HL-60 (cell line): Measurements from ENCODE around the gene LZTR1.

Source experiments
- GABPA ChIP-seq: IDR thresholded peaks from 2 replicates; pipeline ENCODE4 v1.6.1; 2012; ENCODE audit warnings: low read depth
- TF ChIP-seq, protein P1 (sequence below): IDR thresholded peaks from one replicate; pipeline ENCODE4 v1.5.1; 2011; ENCODE audit warnings: low read length, control low read depth, inconsistent platforms; ENCODE audit not compliant: insufficient read depth

DNA sequence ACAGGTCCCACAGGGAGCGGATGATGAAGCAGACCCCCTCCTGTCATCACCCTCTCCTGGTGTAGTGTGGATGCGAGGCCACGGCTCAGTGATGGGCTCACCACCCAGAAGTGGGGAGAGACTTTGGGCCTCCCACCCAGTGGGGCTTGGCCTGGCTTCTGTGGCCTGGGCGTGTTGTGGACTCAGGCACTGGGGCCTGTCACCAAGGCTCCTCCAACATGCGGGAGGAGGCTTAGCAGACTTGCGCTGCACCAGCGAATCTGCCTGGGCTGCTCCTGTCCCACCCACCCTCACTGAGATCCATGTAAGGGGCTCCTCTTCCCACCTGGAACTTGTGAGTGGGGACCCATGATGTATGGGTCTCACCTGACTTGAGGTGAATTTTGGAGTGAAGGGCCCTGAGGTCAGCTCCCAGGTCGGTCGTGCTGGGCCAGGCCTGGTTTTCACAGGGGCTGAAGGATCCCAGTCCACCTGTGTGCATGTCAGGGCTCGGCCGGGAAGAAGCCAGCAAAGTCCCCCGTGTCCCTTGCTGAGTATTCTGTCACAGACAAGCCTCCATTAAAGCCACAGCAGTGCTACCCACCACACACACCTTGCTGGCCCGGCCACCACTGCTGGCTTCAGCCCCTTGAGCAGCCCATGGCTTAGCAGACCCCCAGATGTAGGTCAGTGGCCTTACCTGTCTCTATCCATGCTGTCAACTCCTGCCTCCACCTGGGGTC lies 15.6 kb downstream of the LZTR1 start:
- TF ChIP-seq, protein P1, sequence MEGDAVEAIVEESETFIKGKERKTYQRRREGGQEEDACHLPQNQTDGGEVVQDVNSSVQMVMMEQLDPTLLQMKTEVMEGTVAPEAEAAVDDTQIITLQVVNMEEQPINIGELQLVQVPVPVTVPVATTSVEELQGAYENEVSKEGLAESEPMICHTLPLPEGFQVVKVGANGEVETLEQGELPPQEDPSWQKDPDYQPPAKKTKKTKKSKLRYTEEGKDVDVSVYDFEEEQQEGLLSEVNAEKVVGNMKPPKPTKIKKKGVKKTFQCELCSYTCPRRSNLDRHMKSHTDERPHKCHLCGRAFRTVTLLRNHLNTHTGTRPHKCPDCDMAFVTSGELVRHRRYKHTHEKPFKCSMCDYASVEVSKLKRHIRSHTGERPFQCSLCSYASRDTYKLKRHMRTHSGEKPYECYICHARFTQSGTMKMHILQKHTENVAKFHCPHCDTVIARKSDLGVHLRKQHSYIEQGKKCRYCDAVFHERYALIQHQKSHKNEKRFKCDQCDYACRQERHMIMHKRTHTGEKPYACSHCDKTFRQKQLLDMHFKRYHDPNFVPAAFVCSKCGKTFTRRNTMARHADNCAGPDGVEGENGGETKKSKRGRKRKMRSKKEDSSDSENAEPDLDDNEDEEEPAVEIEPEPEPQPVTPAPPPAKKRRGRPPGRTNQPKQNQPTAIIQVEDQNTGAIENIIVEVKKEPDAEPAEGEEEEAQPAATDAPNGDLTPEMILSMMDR, result no peak
- no peak for TF ChIP-seq GABPA
